HCT116 (cell line): Measurements from ENCODE around the gene C1QA. TPM values are rescaled to one million over a fixed set of nuclear protein-coding genes. Genes with fewer than 3 reads are reported as not detected.

Source experiments
- ATAC-seq: fragments of 200-7000 bp; cut with Tn5 transposase; 2 replicates; pipeline ENCODE4 v1.9.1; 2020; ENCODE audit warnings: mild to moderate bottlenecking, moderate library complexity
- BruUV-seq: library from RNA; stranded (reverse); fragments of 400-500 nt; replicated peaks from 2 replicates; lab custom pipeline; 2021; lab: Mats Ljungman, UMichigan
- CTCF ChIA-PET: fragments of 300-600 bp; sonication (Branson Sonifier 250); formaldehyde crosslinking; loops from one replicate; lab custom pipeline; 2021; ENCODE audit warnings: antibody characterized with exemption; lab: Charles Lee
- POLR2A ChIA-PET: fragments of 300-600, 350-600 bp; sonication (Branson Sonifier 250); formaldehyde crosslinking; loops from one replicate; lab custom pipeline; 2021; ENCODE audit warnings: antibody characterized with exemption; lab: Charles Lee
- RAD21 ChIA-PET, 2 experiments: fragments of 300-600 bp; sonication (Branson Sonifier 250); formaldehyde crosslinking; loops; one replicate each; lab custom pipeline; 2023; ENCODE audit warnings: low total read pairs in 2 of 2; ENCODE audit not compliant: uncharacterized antibody in 2 of 2, unreplicated experiment in 2 of 2, low non-redundant PET in 1 of 2; lab: Charles Lee
- DNase-seq: peaks from one replicate; pipeline ENCODE4 v3.0.0-alpha.2; 2010; ENCODE audit warnings: low read depth, low spot score
- H2AFZ ChIP-seq: fragments of 200-600 bp; shearing (Covaris generic), sonication (generic); 2 replicates; pipeline ENCODE4 v1.6.1; 2017; ENCODE audit warnings: low read depth, mixed run types, mixed read lengths, antibody characterized with exemption, low read length; ENCODE audit not compliant: poor library complexity, severe bottlenecking
- H3K27ac ChIP-seq: 2 replicates; pipeline ENCODE4 v1.5.1; 2012; ENCODE audit warnings: low read depth, low read length
- H3K27me3 ChIP-seq: fragments of 200-600 bp; sonication (generic); 2 replicates; pipeline ENCODE4 v1.6.1; 2016; ENCODE audit warnings: mixed run types, low read length, mixed read lengths; ENCODE audit not compliant: insufficient read depth
- H3K36me3 ChIP-seq, 2 experiments: fragments of 200-500 bp in 1 of 2; fragments of 200-600 bp in 1 of 2; sonication (Bioruptor generic) in 1 of 2; sonication (generic) in 1 of 2; 2 replicates each; pipeline versions ENCODE4 v1.5.1 to v1.6.1; 2014 to 2016; ENCODE audit warnings: low read length in 2 of 2, inconsistent platforms in 1 of 2, mixed read lengths in 1 of 2, mixed run types in 1 of 2; ENCODE audit not compliant: insufficient read depth in 2 of 2, control insufficient read depth in 1 of 2
- H3K4me1 ChIP-seq, 2 experiments: fragments of 200-600 bp in 1 of 2; sonication (generic) in 1 of 2; 2 replicates each; pipeline versions ENCODE4 v1.5.1 to v1.6.1; 2012 to 2017; ENCODE audit warnings: low read length in 2 of 2, inconsistent platforms in 1 of 2, mild to moderate bottlenecking in 1 of 2, mixed read lengths in 1 of 2, mixed run types in 1 of 2, moderate library complexity in 1 of 2; ENCODE audit not compliant: insufficient read depth in 2 of 2, control insufficient read depth in 1 of 2
- H3K4me2 ChIP-seq: fragments of 200-600 bp; sonication (generic); 2 replicates; pipeline ENCODE4 v1.6.1; 2017; ENCODE audit warnings: mixed run types, low read length, mixed read lengths
- H3K4me3 ChIP-seq, 2 experiments: fragments of 200-600 bp in 1 of 2; sonication (generic) in 1 of 2; replicated peaks in 1 of 2; 2 replicates each; pipeline ENCODE4 v1.5.1; 2011 to 2016; ENCODE audit warnings: low read length in 2 of 2, control low read depth in 1 of 2, low read depth in 1 of 2, mild to moderate bottlenecking in 1 of 2, mixed read lengths in 1 of 2, mixed run types in 1 of 2
- H3K79me2 ChIP-seq: fragments of 200-600 bp; sonication (generic); 2 replicates; pipeline ENCODE4 v1.6.1; 2017; ENCODE audit warnings: mild to moderate bottlenecking, mixed run types, low read length, moderate library complexity, mixed read lengths; ENCODE audit not compliant: insufficient read depth
- H3K9ac ChIP-seq: fragments of 200-600 bp; sonication (generic); 2 replicates; pipeline ENCODE4 v1.6.1; 2016; ENCODE audit warnings: low read length, mixed read lengths
- H3K9me2 ChIP-seq: fragments of 200-600 bp; sonication (generic), shearing (Covaris generic); 2 replicates; pipeline ENCODE4 v1.6.1; 2017; ENCODE audit warnings: mixed run types, mild to moderate bottlenecking, moderate library complexity; ENCODE audit not compliant: insufficient read depth
- H3K9me3 ChIP-seq, 2 experiments: fragments of 200-500 bp in 1 of 2; fragments of 200-600 bp in 1 of 2; sonication (Bioruptor generic) in 1 of 2; sonication (generic) in 1 of 2; 2 replicates each; pipeline ENCODE4 v1.6.1; 2014 to 2017; ENCODE audit warnings: low read length in 2 of 2, mixed read lengths in 2 of 2, inconsistent platforms in 1 of 2, low read depth in 1 of 2, mild to moderate bottlenecking in 1 of 2, mixed run types in 1 of 2, moderate library complexity in 1 of 2; ENCODE audit not compliant: control insufficient read depth in 1 of 2, insufficient read depth in 1 of 2
- H4K20me1 ChIP-seq: fragments of 200-600 bp; sonication (generic), shearing (Covaris generic); 2 replicates; pipeline ENCODE4 v1.6.1; 2017; ENCODE audit warnings: mixed run types, mild to moderate bottlenecking, moderate library complexity; ENCODE audit not compliant: insufficient read depth
- CBX3 ChIP-seq: IDR thresholded peaks from 2 replicates; pipeline ENCODE4 v1.6.1; 2012; ENCODE audit warnings: low read depth
- CEBPB ChIP-seq: IDR thresholded peaks from 2 replicates; pipeline ENCODE4 v1.6.1; 2012; ENCODE audit warnings: low read depth
- EGR1 ChIP-seq: IDR thresholded peaks from 2 replicates; pipeline ENCODE4 v1.6.1; 2012; ENCODE audit warnings: low read depth
- ELF1 ChIP-seq: IDR thresholded peaks from 2 replicates; pipeline ENCODE4 v1.6.1; 2012; ENCODE audit warnings: low read depth, borderline replicate concordance
- EZH2 ChIP-seq: fragments of 200-600 bp; sonication (generic); IDR thresholded peaks from 2 replicates; pipeline ENCODE4 v1.6.1; 2017; ENCODE audit warnings: antibody characterized with exemption, mixed run types
- FOSL1 ChIP-seq: IDR thresholded peaks from 2 replicates; pipeline ENCODE4 v1.6.1; 2012; ENCODE audit warnings: low read depth
- JUND ChIP-seq: IDR thresholded peaks from 2 replicates; pipeline ENCODE4 v1.6.1; 2012
- POLR2A ChIP-seq: IDR thresholded peaks from 2 replicates; pipeline ENCODE4 v1.7.0; 2011; ENCODE audit warnings: borderline replicate concordance; ENCODE audit not compliant: insufficient read depth, insufficient read length; ENCODE audit errors: extremely low read depth
- POLR2AphosphoS5 ChIP-seq: IDR thresholded peaks from 2 replicates; pipeline ENCODE4 v1.6.1; 2011; ENCODE audit warnings: mild to moderate bottlenecking, low read depth, low read length, moderate library complexity
- RAD21 ChIP-seq: IDR thresholded peaks from 2 replicates; pipeline ENCODE4 v1.6.1; 2012; ENCODE audit warnings: low read depth, mild to moderate bottlenecking
- SIN3A ChIP-seq: IDR thresholded peaks from 2 replicates; pipeline ENCODE4 v1.6.1; 2012; ENCODE audit warnings: low read depth
- SP1 ChIP-seq: IDR thresholded peaks from 2 replicates; pipeline ENCODE4 v1.6.1; 2012; ENCODE audit warnings: low read depth
- SRF ChIP-seq: IDR thresholded peaks from 2 replicates; pipeline ENCODE4 v1.6.1; 2012; ENCODE audit warnings: low read depth
- TCF7L2 ChIP-seq: IDR thresholded peaks from 2 replicates; pipeline ENCODE4 v1.7.0; 2011; ENCODE audit warnings: borderline replicate concordance, inconsistent platforms; ENCODE audit not compliant: insufficient read depth, insufficient read length; ENCODE audit errors: extremely low read depth
- ZFX ChIP-seq: fragments of 450-650 bp; IDR thresholded peaks from 2 replicates; pipeline ENCODE4 v1.6.1; 2017
- ZNF274 ChIP-seq: fragments of 200-500 bp; sonication (Bioruptor generic); IDR thresholded peaks from 2 replicates; pipeline ENCODE4 v1.6.1; 2014; ENCODE audit warnings: mild to moderate bottlenecking, low read depth, low read length, inconsistent platforms
- intact Hi-C: fragments of 100-400 bp; cut with micrococcal nuclease; formaldehyde crosslinking; loops from 2 replicates; pipeline ENCODE4 v1.10.0; 2022
- total RNA-seq: library from RNA; stranded (reverse); gene quantifications from one replicate; pipeline ENCODE4 v1.2.1, GENCODE V29; 2021; ENCODE audit not compliant: unreplicated experiment
- TF ChIP-seq, protein P1 (sequence below): IDR thresholded peaks from 2 replicates; pipeline ENCODE4 v1.6.1; 2012; ENCODE audit warnings: low read depth
- TF ChIP-seq, protein P2 (sequence below), 3 experiments: fragments of 200-600 bp in 1 of 3; sonication (generic) in 1 of 3; IDR thresholded peaks in 2 of 3; conservative IDR thresholded peaks in 1 of 3; 2 replicates each; pipeline ENCODE4 v1.5.1; 2012 to 2017; ENCODE audit warnings: low read depth in 2 of 3, low read length in 2 of 3, antibody characterized with exemption in 1 of 3, borderline replicate concordance in 1 of 3, control low read depth in 1 of 3, mild to moderate bottlenecking in 1 of 3, mixed read lengths in 1 of 3, mixed run types in 1 of 3, moderate library complexity in 1 of 3; ENCODE audit not compliant: insufficient read depth in 1 of 3
- TF ChIP-seq, protein P3 (sequence below): IDR thresholded peaks from 2 replicates; pipeline ENCODE4 v1.6.1; 2012
- TF ChIP-seq, protein P4 (sequence below): IDR thresholded peaks from 2 replicates; pipeline ENCODE4 v1.6.1; 2012

The C1QA gene
- total RNA-seq, 1 experiment from 2014 or later, result 0.91 TPM

DNA sequence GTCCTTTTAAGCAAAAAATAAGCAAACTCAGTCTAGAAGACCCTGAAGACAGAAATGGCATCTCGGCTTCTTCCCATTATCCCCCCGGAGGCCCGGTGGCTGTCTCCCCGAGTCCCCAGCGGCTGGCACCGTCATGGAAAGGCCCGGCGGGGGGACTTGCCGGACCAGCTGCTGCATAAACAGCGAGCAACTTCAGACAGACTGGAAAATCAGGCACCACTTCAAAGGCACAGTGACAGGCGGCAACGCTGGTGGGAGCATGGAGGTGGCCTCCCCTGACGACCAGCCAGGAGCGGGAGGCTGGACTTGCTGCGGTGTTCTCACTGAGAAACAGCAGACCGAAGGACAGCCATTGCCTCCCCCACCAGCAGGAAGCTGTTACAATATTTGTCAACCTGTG lies 18.4 kb upstream of the C1QA start:
- DNase-seq, result no peak
- no peaks in the 10 kb centered on the region for H3K4me1 ChIP-seq
- no peak for ATAC-seq
- H3K9me2 ChIP-seq, result no peaks in the 10 kb centered on the region
- RAD21 ChIA-PET, result no interaction called here
- H3K4me2 ChIP-seq, result no peak overlapping the region
- no peak overlapping the region for H3K27ac ChIP-seq
- CTCF ChIA-PET, result interaction anchor here (0.6 kb wide), 1 partner anchor 475 kb away, joined by 3 read pairs; no protein-coding TSS in a partner anchor
- no peak overlapping the region for H3K9ac ChIP-seq
- no TSS peak for BruUV-seq
- no peak overlapping the region for H3K4me3 ChIP-seq
- TF ChIP-seq CBX3 (no peak), FOSL1 (no peak), POLR2AphosphoS5 (no peak), RAD21 (no peak), TCF7L2 (no peak), POLR2A (no peak), JUND (no peak), ZNF274 (no peak), EGR1 (no peak), CEBPB (no peak), SRF (no peak), SP1 (no peak), SIN3A (no peak), ELF1 (no peak), ZFX (no peak), EZH2 (no peak)
- TF ChIP-seq, protein P1, sequence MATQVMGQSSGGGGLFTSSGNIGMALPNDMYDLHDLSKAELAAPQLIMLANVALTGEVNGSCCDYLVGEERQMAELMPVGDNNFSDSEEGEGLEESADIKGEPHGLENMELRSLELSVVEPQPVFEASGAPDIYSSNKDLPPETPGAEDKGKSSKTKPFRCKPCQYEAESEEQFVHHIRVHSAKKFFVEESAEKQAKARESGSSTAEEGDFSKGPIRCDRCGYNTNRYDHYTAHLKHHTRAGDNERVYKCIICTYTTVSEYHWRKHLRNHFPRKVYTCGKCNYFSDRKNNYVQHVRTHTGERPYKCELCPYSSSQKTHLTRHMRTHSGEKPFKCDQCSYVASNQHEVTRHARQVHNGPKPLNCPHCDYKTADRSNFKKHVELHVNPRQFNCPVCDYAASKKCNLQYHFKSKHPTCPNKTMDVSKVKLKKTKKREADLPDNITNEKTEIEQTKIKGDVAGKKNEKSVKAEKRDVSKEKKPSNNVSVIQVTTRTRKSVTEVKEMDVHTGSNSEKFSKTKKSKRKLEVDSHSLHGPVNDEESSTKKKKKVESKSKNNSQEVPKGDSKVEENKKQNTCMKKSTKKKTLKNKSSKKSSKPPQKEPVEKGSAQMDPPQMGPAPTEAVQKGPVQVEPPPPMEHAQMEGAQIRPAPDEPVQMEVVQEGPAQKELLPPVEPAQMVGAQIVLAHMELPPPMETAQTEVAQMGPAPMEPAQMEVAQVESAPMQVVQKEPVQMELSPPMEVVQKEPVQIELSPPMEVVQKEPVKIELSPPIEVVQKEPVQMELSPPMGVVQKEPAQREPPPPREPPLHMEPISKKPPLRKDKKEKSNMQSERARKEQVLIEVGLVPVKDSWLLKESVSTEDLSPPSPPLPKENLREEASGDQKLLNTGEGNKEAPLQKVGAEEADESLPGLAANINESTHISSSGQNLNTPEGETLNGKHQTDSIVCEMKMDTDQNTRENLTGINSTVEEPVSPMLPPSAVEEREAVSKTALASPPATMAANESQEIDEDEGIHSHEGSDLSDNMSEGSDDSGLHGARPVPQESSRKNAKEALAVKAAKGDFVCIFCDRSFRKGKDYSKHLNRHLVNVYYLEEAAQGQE, result no peak
- TF ChIP-seq, protein P2, sequence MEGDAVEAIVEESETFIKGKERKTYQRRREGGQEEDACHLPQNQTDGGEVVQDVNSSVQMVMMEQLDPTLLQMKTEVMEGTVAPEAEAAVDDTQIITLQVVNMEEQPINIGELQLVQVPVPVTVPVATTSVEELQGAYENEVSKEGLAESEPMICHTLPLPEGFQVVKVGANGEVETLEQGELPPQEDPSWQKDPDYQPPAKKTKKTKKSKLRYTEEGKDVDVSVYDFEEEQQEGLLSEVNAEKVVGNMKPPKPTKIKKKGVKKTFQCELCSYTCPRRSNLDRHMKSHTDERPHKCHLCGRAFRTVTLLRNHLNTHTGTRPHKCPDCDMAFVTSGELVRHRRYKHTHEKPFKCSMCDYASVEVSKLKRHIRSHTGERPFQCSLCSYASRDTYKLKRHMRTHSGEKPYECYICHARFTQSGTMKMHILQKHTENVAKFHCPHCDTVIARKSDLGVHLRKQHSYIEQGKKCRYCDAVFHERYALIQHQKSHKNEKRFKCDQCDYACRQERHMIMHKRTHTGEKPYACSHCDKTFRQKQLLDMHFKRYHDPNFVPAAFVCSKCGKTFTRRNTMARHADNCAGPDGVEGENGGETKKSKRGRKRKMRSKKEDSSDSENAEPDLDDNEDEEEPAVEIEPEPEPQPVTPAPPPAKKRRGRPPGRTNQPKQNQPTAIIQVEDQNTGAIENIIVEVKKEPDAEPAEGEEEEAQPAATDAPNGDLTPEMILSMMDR (IDR thresholded peaks at IDR 0.05 in 2 of 3, conservative IDR thresholded peaks at IDR 0.05 in 1 of 3; ENCODE audit: borderline replicate concordance in 1 of 3, insufficient read depth in 1 of 3, low read depth in 2 of 3, low read length in 2 of 3), result no peak
- TF ChIP-seq, protein P3, sequence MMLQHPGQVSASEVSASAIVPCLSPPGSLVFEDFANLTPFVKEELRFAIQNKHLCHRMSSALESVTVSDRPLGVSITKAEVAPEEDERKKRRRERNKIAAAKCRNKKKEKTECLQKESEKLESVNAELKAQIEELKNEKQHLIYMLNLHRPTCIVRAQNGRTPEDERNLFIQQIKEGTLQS, result no peak
- TF ChIP-seq, protein P4, sequence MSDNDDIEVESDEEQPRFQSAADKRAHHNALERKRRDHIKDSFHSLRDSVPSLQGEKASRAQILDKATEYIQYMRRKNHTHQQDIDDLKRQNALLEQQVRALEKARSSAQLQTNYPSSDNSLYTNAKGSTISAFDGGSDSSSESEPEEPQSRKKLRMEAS, result no peak
- H3K27me3 ChIP-seq, result peaks cover 86% of the 10 kb centered on the region
- H3K9me3 ChIP-seq, result no peaks in the 10 kb centered on the region
- H3K79me2 ChIP-seq, result no peaks in the 10 kb centered on the region
- POLR2A ChIA-PET, result no interaction called here
- H3K36me3 ChIP-seq, result no peaks in the 10 kb centered on the region
- no peak overlapping the region for H2AFZ ChIP-seq
- intact Hi-C loops, result no loop called here
- no peaks in the 10 kb centered on the region for H4K20me1 ChIP-seq
